HepG2 (cell line): ENCODE results near the gene RGS13. TPM values are rescaled to one million over a fixed set of nuclear protein-coding genes. Genes with fewer than 3 reads are reported as not detected.

Experiments
- E2F2 ChIP-seq: sonication (generic); formaldehyde crosslinking; IDR thresholded peaks from 2 replicates; pipeline ENCODE4 v1.4.0; 2020; ENCODE audit warnings: missing genetic modification reagents, borderline replicate concordance
- GFI1 ChIP-seq: sonication (generic); formaldehyde crosslinking; IDR thresholded peaks from 2 replicates; pipeline ENCODE4 v1.5.0; 2020; ENCODE audit warnings: missing genetic modification reagents, mild to moderate bottlenecking, borderline replicate concordance
- IKZF4 ChIP-seq: sonication (generic); formaldehyde crosslinking; IDR thresholded peaks from 2 replicates; pipeline ENCODE4 v1.5.1; 2020; ENCODE audit warnings: borderline replicate concordance, mild to moderate bottlenecking, low read depth, missing genetic modification reagents; ENCODE audit errors: not compliant biosample characterization
- MZF1 ChIP-seq: sonication (generic); formaldehyde crosslinking; IDR thresholded peaks from 2 replicates; pipeline ENCODE4 v1.8.1; 2023; ENCODE audit warnings: mild to moderate bottlenecking, missing genetic modification reagents, borderline replicate concordance
- NFAT5 ChIP-seq: sonication (generic); formaldehyde crosslinking; IDR thresholded peaks from 2 replicates; pipeline ENCODE4 v1.4.0; 2020; ENCODE audit warnings: missing genetic modification reagents
- ZNF672 ChIP-seq: sonication (generic); formaldehyde crosslinking; IDR thresholded peaks from 2 replicates; pipeline ENCODE4 v1.8.1; 2022; ENCODE audit warnings: missing genetic modification reagents
- polyA plus RNA-seq, 8 experiments: library from polyadenylated mRNA; depleted of rRNA in 3 of 8; stranded (reverse) in 7 of 8; unstranded in 1 of 8; fragments of >200 nt; fragmentation: Illumina TruSeq in 4 of 8; extraction: Trizol in 4 of 8; gene quantifications; 2 replicates each; pipeline versions ENCODE4 v1.2.1 to v1.2.3, GENCODE V29; 2011 to 2016; ENCODE audit warnings: low read depth in 4 of 8, missing spikeins in 1 of 8, mixed read lengths in 1 of 8; ENCODE audit not compliant: insufficient read depth in 1 of 8
- total RNA-seq, 5 experiments: library from RNA; depleted of rRNA; stranded (reverse); fragments of >200 nt; fragmentation: Illumina TruSeq; extraction: Trizol; gene quantifications; 2 replicates each; pipeline ENCODE4 v1.2.3, GENCODE V29; 2016; ENCODE audit warnings: low read depth in 1 of 5

The RGS13 gene
- total and polyA plus RNA-seq, 2 of the 13 experiments (the other 11 are each of a cell fraction or from before 2014, with no cell fraction given), result not detected

DNA sequence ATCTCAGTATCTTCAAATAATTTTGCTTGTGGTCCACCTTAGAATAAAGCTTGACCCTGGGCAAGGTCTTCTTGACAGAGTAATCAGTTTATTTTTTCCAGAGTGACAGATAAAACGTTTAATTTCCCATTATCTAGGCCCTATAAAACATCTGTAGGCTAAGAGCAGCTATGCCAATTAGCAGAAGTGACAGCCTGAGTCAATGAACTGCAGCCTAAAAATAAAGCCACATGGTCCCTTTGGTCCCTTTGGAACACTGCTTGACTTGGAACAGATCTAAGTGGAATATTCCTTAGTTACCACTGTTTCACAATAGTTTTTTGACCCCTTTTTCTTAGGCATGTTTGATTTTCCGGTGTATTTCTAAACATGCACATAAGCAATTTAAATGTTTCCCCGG lies 6.3 kb upstream of the RGS13 start (continued):
- TF ChIP-seq NFAT5 (no peak), IKZF4 (CRISPR knock-in tag) (no peak), E2F2 (CRISPR knock-in tag) (no peak), ZNF672 (no peak), MZF1 (no peak), GFI1 (CRISPR knock-in tag) (no peak)
